H1 (cell line): ENCODE data around the gene FOXA3.

Experiments
- EZH2 ChIP-seq: fragments of 200-600 bp; sonication (generic); IDR thresholded peaks from 2 replicates; pipeline ENCODE4 v1.7.1; 2012; ENCODE audit warnings: low read depth, mild to moderate bottlenecking, moderate library complexity, low read length, inconsistent platforms; ENCODE audit not compliant: severe bottlenecking
- RAD21 ChIP-seq, 2 experiments: IDR thresholded peaks in 1 of 2; conservative IDR thresholded peaks in 1 of 2; 2 replicates each; pipeline ENCODE4 v1.6.1; 2011; ENCODE audit warnings: low read depth in 2 of 2, low read length in 2 of 2, improper control_type of control experiment in 1 of 2, inconsistent platforms in 1 of 2, mild to moderate bottlenecking in 1 of 2, moderate library complexity in 1 of 2
- TF ChIP-seq, protein P1 (sequence below), 3 experiments: IDR thresholded peaks; 1 replicate in 2 of 3; 2 replicates in 1 of 3; pipeline versions ENCODE4 v1.5.1 to v1.6.1; 2011; ENCODE audit warnings: low read length in 3 of 3, mild to moderate bottlenecking in 3 of 3, inconsistent platforms in 2 of 3, low read depth in 1 of 3, moderate library complexity in 1 of 3; ENCODE audit not compliant: insufficient read depth in 1 of 3; ENCODE audit errors: control extremely low read depth in 1 of 3

- TF ChIP-seq RAD21 (IDR thresholded peaks at IDR 0.05 in 1 of 2, conservative IDR thresholded peaks at IDR 0.05 in 1 of 2; ENCODE audit: low read depth in 2 of 2, low read length in 2 of 2): no peak
- TF ChIP-seq EZH2: no peak
- TF ChIP-seq, protein P1, sequence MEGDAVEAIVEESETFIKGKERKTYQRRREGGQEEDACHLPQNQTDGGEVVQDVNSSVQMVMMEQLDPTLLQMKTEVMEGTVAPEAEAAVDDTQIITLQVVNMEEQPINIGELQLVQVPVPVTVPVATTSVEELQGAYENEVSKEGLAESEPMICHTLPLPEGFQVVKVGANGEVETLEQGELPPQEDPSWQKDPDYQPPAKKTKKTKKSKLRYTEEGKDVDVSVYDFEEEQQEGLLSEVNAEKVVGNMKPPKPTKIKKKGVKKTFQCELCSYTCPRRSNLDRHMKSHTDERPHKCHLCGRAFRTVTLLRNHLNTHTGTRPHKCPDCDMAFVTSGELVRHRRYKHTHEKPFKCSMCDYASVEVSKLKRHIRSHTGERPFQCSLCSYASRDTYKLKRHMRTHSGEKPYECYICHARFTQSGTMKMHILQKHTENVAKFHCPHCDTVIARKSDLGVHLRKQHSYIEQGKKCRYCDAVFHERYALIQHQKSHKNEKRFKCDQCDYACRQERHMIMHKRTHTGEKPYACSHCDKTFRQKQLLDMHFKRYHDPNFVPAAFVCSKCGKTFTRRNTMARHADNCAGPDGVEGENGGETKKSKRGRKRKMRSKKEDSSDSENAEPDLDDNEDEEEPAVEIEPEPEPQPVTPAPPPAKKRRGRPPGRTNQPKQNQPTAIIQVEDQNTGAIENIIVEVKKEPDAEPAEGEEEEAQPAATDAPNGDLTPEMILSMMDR (IDR thresholded peaks at IDR 0.05; ENCODE audit: control extremely low read depth in 1 of 3, insufficient read depth in 1 of 3, low read depth in 1 of 3, low read length in 3 of 3): no peak
Measured at GRCh38 chr19:45890877-45891276, 26.8 kb downstream of the FOXA3 start.
